SH-SY5Y (cell line): Measurements from ENCODE around the gene EMD.

Source experiments
- GATA2 ChIP-seq: IDR thresholded peaks from 2 replicates; pipeline ENCODE4 v1.6.1; 2011; ENCODE audit warnings: mild to moderate bottlenecking, low read depth, low read length
- GATA3 ChIP-seq: IDR thresholded peaks from 2 replicates; pipeline ENCODE4 v1.6.1; 2011; ENCODE audit warnings: low read depth, mild to moderate bottlenecking, low read length, moderate library complexity

Gene EMD

GRCh38 chrX:154411981-154412340, 32.9 kb downstream of the EMD start:
- TF ChIP-seq GATA3, result no peak
- TF ChIP-seq GATA2, result no peak

GRCh38 chrX:154412468-154412867, 33.4 kb downstream of the EMD start:
- no peak for TF ChIP-seq GATA3
- TF ChIP-seq GATA2, result no peak

- TF ChIP-seq GATA3 (no peak), GATA2 (no peak)
These were observed 34.0 kb downstream of the EMD start for GRCh38 chrX:154413142-154413541.

GRCh38 chrX:154417157-154417556, 38.1 kb downstream of the EMD start:
- TF ChIP-seq GATA2 (no peak), GATA3 (no peak)

GRCh38 chrX:154419189-154419588, 40.1 kb downstream of the EMD start:
- TF ChIP-seq GATA3 (no peak), GATA2 (no peak)

GRCh38 chrX:154419688-154420401, 40.8 kb downstream of the EMD start:
- TF ChIP-seq GATA2 (no peak), GATA3 (no peak)

GRCh38 chrX:154420402-154420756, 41.3 kb downstream of the EMD start:
- TF ChIP-seq GATA3 (no peak), GATA2 (no peak)

GRCh38 chrX:154426916-154427770, 48.0 kb downstream of the EMD start:
- no peak for TF ChIP-seq GATA3
- TF ChIP-seq GATA2, result no peak

- TF ChIP-seq GATA2 (no peak), GATA3 (no peak)
These were observed 49.4 kb downstream of the EMD start, which contains the start of gene ATP6AP1 for GRCh38 chrX:154428176-154429171. Gene ATP6AP1, plus strand, starts transcription at chrX:154428677. Its CDS starts 16 bp downstream, at chrX:154428693.

- TF ChIP-seq GATA3 (no peak), GATA2 (no peak)
These were observed 50.6 kb downstream of the EMD start for GRCh38 chrX:154429711-154430110.

GRCh38 chrX:154430479-154430878, 51.4 kb downstream of the EMD start:
- TF ChIP-seq GATA3, result no peak

- TF ChIP-seq GATA3 (no peak), GATA2 (no peak)
These were observed 51.8 kb downstream of the EMD start for GRCh38 chrX:154430916-154431315.
